Panc1 (cell line): ENCODE data around the gene INPP5F. TPM values are rescaled to one million over a fixed set of nuclear protein-coding genes. Genes with fewer than 3 reads are reported as not detected.

Experiments
- ATAC-seq: fragments of 200-7000 bp; cut with Tn5 transposase; 2 replicates; pipeline ENCODE4 v1.9.1; 2020; ENCODE audit warnings: mild to moderate bottlenecking, moderate library complexity
- BruUV-seq: library from RNA; stranded (reverse); fragments of 400-500 nt; replicated peaks from 2 replicates; lab custom pipeline; 2021; lab: Mats Ljungman, UMichigan
- CTCF ChIA-PET: fragments of 300-600 bp; sonication (Branson Sonifier 250); formaldehyde crosslinking; loops from one replicate; lab custom pipeline; 2022; ENCODE audit warnings: antibody characterized with exemption; lab: Charles Lee
- POLR2A ChIA-PET: fragments of 300-600 bp; sonication (Branson Sonifier 250); formaldehyde crosslinking; loops from one replicate; lab custom pipeline; 2022; ENCODE audit warnings: antibody characterized with exemption; lab: Charles Lee
- DNase-seq: peaks from one replicate; pipeline ENCODE4 v3.0.0-alpha.2; 2010; ENCODE audit warnings: low read depth, low spot score
- H3K27ac ChIP-seq: 2 replicates; pipeline ENCODE4 v1.5.1; 2011; ENCODE audit warnings: mild to moderate bottlenecking, low read length, inconsistent platforms
- H3K27me3 ChIP-seq: fragments of 200-500 bp; sonication (Bioruptor generic); 2 replicates; pipeline ENCODE4 v1.6.0; 2014; ENCODE audit warnings: low read length, inconsistent platforms; ENCODE audit not compliant: control insufficient read depth, insufficient read depth
- H3K36me3 ChIP-seq: fragments of 200-500 bp; sonication (Bioruptor generic); 2 replicates; pipeline ENCODE4 v1.5.1; 2014; ENCODE audit warnings: inconsistent platforms, mild to moderate bottlenecking, low read length, moderate library complexity; ENCODE audit not compliant: control insufficient read depth, insufficient read depth
- H3K4me1 ChIP-seq: 2 replicates; pipeline ENCODE4 v1.5.1; 2011; ENCODE audit warnings: inconsistent platforms, mild to moderate bottlenecking, low read length, moderate library complexity; ENCODE audit not compliant: control insufficient read depth, insufficient read depth
- H3K4me3 ChIP-seq, 2 experiments: 2 replicates each; pipeline ENCODE4 v1.5.1; 2011 to 2012; ENCODE audit warnings: low read depth in 2 of 2, low read length in 2 of 2, mild to moderate bottlenecking in 2 of 2, inconsistent platforms in 1 of 2, moderate library complexity in 1 of 2
- H3K9me3 ChIP-seq: fragments of 200-500 bp; sonication (Bioruptor generic); 2 replicates; pipeline ENCODE4 v1.5.1; 2014; ENCODE audit warnings: low read depth, mild to moderate bottlenecking, inconsistent platforms, low read length, moderate library complexity; ENCODE audit not compliant: control insufficient read depth, insufficient read depth
- CTCF ChIP-seq: fragments of 450-650 bp; IDR thresholded peaks from 2 replicates; pipeline ENCODE4 v1.5.1; 2017; ENCODE audit warnings: mild to moderate bottlenecking
- POLR2AphosphoS5 ChIP-seq: IDR thresholded peaks from 2 replicates; pipeline ENCODE4 v1.6.1; 2012; ENCODE audit warnings: mild to moderate bottlenecking, low read depth, low read length, moderate library complexity
- REST ChIP-seq, 2 experiments: IDR thresholded peaks; 2 replicates each; pipeline ENCODE4 v1.6.1; 2011 to 2012; ENCODE audit warnings: low read depth in 2 of 2, control low read depth in 1 of 2, low read length in 1 of 2, mild to moderate bottlenecking in 1 of 2, moderate library complexity in 1 of 2; ENCODE audit not compliant: insufficient read depth in 1 of 2
- SIN3A ChIP-seq: IDR thresholded peaks from 2 replicates; pipeline ENCODE4 v1.6.1; 2012; ENCODE audit warnings: low read depth, mild to moderate bottlenecking, low read length, moderate library complexity, borderline replicate concordance; ENCODE audit not compliant: insufficient read depth
- TCF7L2 ChIP-seq: IDR thresholded peaks from 2 replicates; pipeline ENCODE4 v1.6.1; 2011; ENCODE audit warnings: mild to moderate bottlenecking, low read depth, low read length, inconsistent platforms
- in situ Hi-C: cut with HindIII; loops from 2 replicates; pipeline ENCODE4 v1.10.0; 2016; ENCODE audit warnings: low sequenced_read_pairs, low pct_unique_long_range_greater_than_20kb
- intact Hi-C: fragments of 100-400 bp; cut with micrococcal nuclease; formaldehyde crosslinking; loops from one replicate; pipeline ENCODE4 v1.10.0; 2022; ENCODE audit not compliant: unreplicated experiment
- total RNA-seq: library from RNA; stranded (reverse); gene quantifications from one replicate; pipeline ENCODE4 v1.2.1, GENCODE V29; 2021; ENCODE audit not compliant: unreplicated experiment

INPP5F gene
- total RNA-seq, 1 experiment from 2014 or later, result 26.7 TPM

- DNase-seq, result no peak
- no peak overlapping the region for H3K27ac ChIP-seq
- H3K36me3 ChIP-seq, result no peaks in the 10 kb centered on the region
- CTCF ChIA-PET, result no interaction called here
- no TSS peak for BruUV-seq
- no peak for ATAC-seq
- H3K27me3 ChIP-seq, result no peaks in the 10 kb centered on the region
- POLR2A ChIA-PET, result no interaction called here
- H3K9me3 ChIP-seq, result no peaks in the 10 kb centered on the region
- in situ Hi-C loops (no loop called here), intact Hi-C loops (no loop called here)
- no peak overlapping the region for H3K4me3 ChIP-seq
- TF ChIP-seq SIN3A, result no peak
- no peak for TF ChIP-seq POLR2AphosphoS5
- no peak for TF ChIP-seq REST (IDR thresholded peaks at IDR 0.05; ENCODE audit: insufficient read depth in 1 of 2, low read depth in 2 of 2, low read length in 1 of 2)
- no peak for TF ChIP-seq TCF7L2
- TF ChIP-seq CTCF, result no peak
- H3K4me1 ChIP-seq, result peaks cover 29% of the 10 kb centered on the region
Observed at GRCh38 chr10:119736220-119736619, 10.4 kb downstream of the INPP5F start.

DNA sequence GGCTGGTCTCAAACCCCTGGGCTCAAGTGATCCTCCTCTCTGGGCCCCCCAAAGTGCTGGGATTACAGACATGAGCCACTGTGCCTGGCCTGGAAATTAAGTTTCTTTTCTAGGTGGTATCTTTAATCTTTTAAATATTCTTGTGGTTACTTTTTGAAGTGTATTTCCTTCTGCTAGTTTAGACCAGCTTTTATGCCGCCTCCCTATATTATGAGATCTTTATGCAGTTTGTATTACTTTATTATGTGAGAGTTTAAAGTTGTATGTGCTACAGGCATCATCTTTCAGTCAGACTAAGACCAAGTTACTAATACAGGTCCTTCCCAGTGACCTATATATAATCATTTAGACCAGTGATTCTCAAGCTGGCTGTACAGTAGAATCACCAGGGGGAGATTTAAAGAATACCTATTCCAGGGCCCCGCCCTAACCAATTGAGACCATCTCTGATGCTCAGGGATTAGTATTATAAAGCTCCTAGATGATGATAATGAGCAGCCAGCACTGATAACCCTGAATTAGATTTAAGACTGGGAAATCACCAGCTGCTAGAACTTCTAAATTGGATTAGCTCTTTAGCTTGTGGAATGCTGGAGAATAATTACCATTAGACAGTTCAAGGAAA is 11.3 kb downstream of the INPP5F start:
- no peaks in the 10 kb centered on the region for H3K9me3 ChIP-seq
- ChIA-PET CTCF (interaction anchor here (1.0 to 1.5 kb wide), 2 partner anchors 11 to 13 kb away, joined by 4 to 6 read pairs; partner anchors contain the start of gene INPP5F), POLR2A (interaction anchor here (0.5 to 0.9 kb wide), 3 partner anchors 11 to 162 kb away, joined by 3 to 5 read pairs (median 3); partner anchors contain the start of genes INPP5F and SEC23IP)
- ATAC-seq (peak; percentile 22; the same call in 1 of the 2 replicates), DNase-seq (no peak)
- TF ChIP-seq CTCF (no peak), SIN3A (no peak), TCF7L2 (no peak), REST (IDR thresholded peaks at IDR 0.05; ENCODE audit: insufficient read depth in 1 of 2, low read depth in 2 of 2, low read length in 1 of 2) (no peak), POLR2AphosphoS5 (no peak)
- H3K36me3 ChIP-seq, result no peaks in the 10 kb centered on the region
- peaks cover 29% of the 10 kb centered on the region for H3K4me1 ChIP-seq
- BruUV-seq, result no TSS peak
- intact Hi-C loops, result no loop called here
- H3K4me3 ChIP-seq, result no peak overlapping the region
- no peaks in the 10 kb centered on the region for H3K27me3 ChIP-seq
- H3K27ac ChIP-seq, result peak overlapping the region; percentile 57; the same call in 1 of the 2 replicates
- in situ Hi-C loops, result no loop called here
